Urothelium cell line (cell line): ENCODE measurements around the gene ACO2.

Experiments
- DNase-seq: peaks from one replicate; pipeline ENCODE4 v3.0.0; 2011; ENCODE audit warnings: low spot score, mixed read lengths
- FAIRE-seq: peaks from 2 replicates; lab custom pipeline; 2011; peaks lifted over from hg19 to GRCh38; lab: Jason Lieb, UNC

Gene ACO2

GRCh38 chr22:41517172-41518047 lies 48.5 kb downstream of the ACO2 start:
- FAIRE-seq (peak; percentile 59), DNase-seq (peak; percentile 82)

GRCh38 chr22:41518048-41518347 lies 49.1 kb downstream of the ACO2 start:
- no peak for DNase-seq
- FAIRE-seq: no peak

- DNase-seq: no peak
- no peak for FAIRE-seq
Measured at GRCh38 chr22:41521126-41521525, 52.2 kb downstream of the ACO2 start.

GRCh38 chr22:41522813-41523212 lies 53.9 kb downstream of the ACO2 start:
- FAIRE-seq (no peak), DNase-seq (no peak)

GRCh38 chr22:41523464-41524221 lies 54.7 kb downstream of the ACO2 start:
- FAIRE-seq (no peak), DNase-seq (no peak)

- DNase-seq: no peak
- FAIRE-seq: no peak
Measured at GRCh38 chr22:41524251-41524661, 55.3 kb downstream of the ACO2 start.

- FAIRE-seq (no peak), DNase-seq (no peak)
Measured at GRCh38 chr22:41524809-41525449, 56.0 kb downstream of the ACO2 start.

GRCh38 chr22:41525450-41526225 lies 56.7 kb downstream of the ACO2 start:
- FAIRE-seq: peak; percentile 5

GRCh38 chr22:41526226-41526829 lies 57.4 kb downstream of the ACO2 start:
- DNase-seq (no peak), FAIRE-seq (no peak)

More at GRCh38 chr22:41525450-41526225, 56.7 kb downstream of the ACO2 start:
- DNase-seq: no peak

GRCh38 chr22:41526830-41527799 lies 58.2 kb downstream of the ACO2 start:
- peak; percentile 70 for DNase-seq
- FAIRE-seq: no peak

- FAIRE-seq: no peak
- no peak for DNase-seq
Measured at GRCh38 chr22:41528132-41528766, 59.3 kb downstream of the ACO2 start.

GRCh38 chr22:41528938-41529561 lies 60.1 kb downstream of the ACO2 start:
- no peak for DNase-seq
- FAIRE-seq: no peak

GRCh38 chr22:41530890-41531714 lies 62.2 kb downstream of the ACO2 start:
- DNase-seq (no peak), FAIRE-seq (no peak)

GRCh38 chr22:41531715-41532477 lies 63.0 kb downstream of the ACO2 start:
- no peak for DNase-seq
- peak; percentile 59 for FAIRE-seq

- DNase-seq (peak; percentile 82), FAIRE-seq (peak; percentile 42)
Measured at GRCh38 chr22:41532908-41533825, 64.2 kb downstream of the ACO2 start.

- DNase-seq (no peak), FAIRE-seq (no peak)
Measured at GRCh38 chr22:41534219-41534618, 65.3 kb downstream of the ACO2 start.
